Measurements from ENCODE around the gene TBC1D20. TPM values are rescaled to one million over a fixed set of nuclear protein-coding genes. Genes with fewer than 3 reads are reported as not detected.

TBC1D20 gene
- total RNA-seq, 1 donor from 2014 or later, result 52.8 TPM

GRCh38 chr20:400454-401275 lies 61.7 kb downstream of the TBC1D20 start:
- H3K9me3 Mint-ChIP-seq (ENCODE audit: unreplicated experiment), result no peaks in the 10 kb centered on the region
- H3K36me3 Mint-ChIP-seq (ENCODE audit: unreplicated experiment), result peaks cover 13% of the 10 kb centered on the region
- H3K4me1 Mint-ChIP-seq (ENCODE audit: unreplicated experiment), result peaks cover 4% of the 10 kb centered on the region
- no peak for TF ChIP-seq CTCF (IDR thresholded peaks at IDR 0.05)
- H3K27me3 Mint-ChIP-seq (ENCODE audit: unreplicated experiment), result no peaks in the 10 kb centered on the region
- H3K4me3 Mint-ChIP-seq (ENCODE audit: unreplicated experiment), result no peak overlapping the region
- H3K27ac Mint-ChIP-seq (ENCODE audit: unreplicated experiment), result peak overlapping the region; percentile 43
- DNase-seq (ENCODE audit: extremely low spot score, unreplicated experiment), result no peak

GRCh38 chr20:400128-400453 lies 62.2 kb downstream of the TBC1D20 start:
- Mint-ChIP-seq H3K9me3 (ENCODE audit: unreplicated experiment) (no peaks in the 10 kb centered on the region), H3K27me3 (ENCODE audit: unreplicated experiment) (no peaks in the 10 kb centered on the region), H3K27ac (ENCODE audit: unreplicated experiment) (no peak overlapping the region), H3K36me3 (ENCODE audit: unreplicated experiment) (peaks cover 13% of the 10 kb centered on the region), H3K4me3 (ENCODE audit: unreplicated experiment) (no peak overlapping the region), H3K4me1 (ENCODE audit: unreplicated experiment) (peaks cover 4% of the 10 kb centered on the region)
- DNase-seq (ENCODE audit: extremely low spot score, unreplicated experiment), result no peak
- TF ChIP-seq CTCF (IDR thresholded peaks at IDR 0.05), result no peak

- peaks cover 4% of the 10 kb centered on the region for H3K4me1 Mint-ChIP-seq (ENCODE audit: unreplicated experiment)
- no peak overlapping the region for H3K27ac Mint-ChIP-seq (ENCODE audit: unreplicated experiment)
- H3K27me3 Mint-ChIP-seq (ENCODE audit: unreplicated experiment), result no peaks in the 10 kb centered on the region
- peaks cover 15% of the 10 kb centered on the region for H3K36me3 Mint-ChIP-seq (ENCODE audit: unreplicated experiment)
- TF ChIP-seq CTCF (IDR thresholded peaks at IDR 0.05), result no peak
- H3K9me3 Mint-ChIP-seq (ENCODE audit: unreplicated experiment), result no peaks in the 10 kb centered on the region
- no peak overlapping the region for H3K4me3 Mint-ChIP-seq (ENCODE audit: unreplicated experiment)
- DNase-seq (ENCODE audit: extremely low spot score, unreplicated experiment), result no peak
Measured at GRCh38 chr20:399182-399707, 63.1 kb downstream of the TBC1D20 start.

- Mint-ChIP-seq H3K4me1 (ENCODE audit: unreplicated experiment) (peaks cover 4% of the 10 kb centered on the region), H3K4me3 (ENCODE audit: unreplicated experiment) (no peak overlapping the region), H3K9me3 (ENCODE audit: unreplicated experiment) (no peaks in the 10 kb centered on the region), H3K27me3 (ENCODE audit: unreplicated experiment) (no peaks in the 10 kb centered on the region), H3K27ac (ENCODE audit: unreplicated experiment) (no peak overlapping the region), H3K36me3 (ENCODE audit: unreplicated experiment) (peaks cover 24% of the 10 kb centered on the region)
- no peak for DNase-seq (ENCODE audit: extremely low spot score, unreplicated experiment)
- no peak for TF ChIP-seq CTCF (IDR thresholded peaks at IDR 0.05)
Measured at GRCh38 chr20:397432-398237, 64.7 kb downstream of the TBC1D20 start.

Measured in osteocyte (in vitro differentiated cells).